ENCODE data around the gene ANGPTL4.
A peak's percentile ranks its signal among the peaks of the same experiment; 100 is the strongest.
"Not testable (repeated sequence)": the region's sequence is repeated elsewhere in the genome, so short reads cannot be mapped to it uniquely, and the experiment has no call there.

The ANGPTL4 gene

DNA sequence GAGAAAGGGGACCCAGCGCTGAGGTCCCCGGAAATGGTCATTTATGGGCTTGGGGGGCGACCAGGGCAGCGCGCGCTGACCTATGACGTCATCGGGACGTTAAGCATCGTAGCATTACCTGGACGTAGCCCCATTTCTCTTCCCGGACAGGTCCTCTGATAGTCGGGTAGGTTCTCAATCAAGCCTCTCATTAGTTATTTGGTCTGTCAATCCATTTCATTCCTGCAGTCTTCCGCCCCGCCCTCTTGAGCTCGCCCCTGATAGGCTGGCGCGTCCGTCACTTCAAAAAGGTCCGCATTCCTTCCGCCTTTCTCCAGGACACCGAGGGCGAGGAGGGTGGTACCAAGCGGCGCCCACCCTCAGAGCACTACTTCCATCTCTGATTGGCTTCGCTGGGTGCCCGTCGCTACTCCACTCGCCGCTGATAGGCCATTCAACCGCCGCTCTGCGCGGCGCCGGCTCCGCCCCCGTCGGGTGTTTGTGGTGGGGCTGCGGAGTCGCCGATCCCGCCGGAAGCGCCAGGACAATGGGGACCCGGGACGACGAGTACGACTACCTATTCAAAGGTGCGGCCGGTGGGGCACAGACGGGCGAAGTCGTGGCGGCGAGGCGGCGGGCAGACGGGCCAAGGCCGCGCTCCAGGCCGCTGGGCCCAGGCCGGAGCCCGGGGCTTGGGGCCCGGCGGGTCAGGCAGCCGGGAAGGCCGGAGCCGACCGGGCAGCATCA, 26.1 kb downstream of the ANGPTL4 start, which contains the start of gene RAB11B:
RAB11B (plus strand) TSS at position 470 of the 726 bp plus-strand sequence; CDS start at position 527, 57 bp downstream.
- peak; percentile 100 for DNase-seq (ENCODE audit: low read depth in 2 of 2)

DNA sequence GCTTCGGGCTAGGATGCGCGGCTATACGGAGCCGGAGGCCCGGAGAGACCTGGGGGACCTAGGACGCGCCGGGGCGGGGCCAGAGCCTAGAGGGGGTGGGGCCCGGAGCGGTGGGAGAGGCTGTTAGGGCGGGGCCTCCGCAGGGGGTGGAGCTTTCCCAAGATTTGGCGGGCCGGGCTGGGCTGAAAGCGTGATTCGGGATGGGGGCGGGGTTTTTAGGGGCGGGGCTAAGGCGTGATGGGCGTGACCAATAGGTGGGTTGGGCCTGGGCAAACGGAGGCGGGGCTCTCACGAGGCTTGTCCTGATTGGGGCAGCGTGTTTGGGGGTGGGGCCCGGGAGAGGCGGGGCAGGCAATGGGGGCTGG, 26.6 kb downstream of the ANGPTL4 start:
- peak; percentile 74 to 75 for DNase-seq (ENCODE audit: low read depth in 2 of 2)

DNA sequence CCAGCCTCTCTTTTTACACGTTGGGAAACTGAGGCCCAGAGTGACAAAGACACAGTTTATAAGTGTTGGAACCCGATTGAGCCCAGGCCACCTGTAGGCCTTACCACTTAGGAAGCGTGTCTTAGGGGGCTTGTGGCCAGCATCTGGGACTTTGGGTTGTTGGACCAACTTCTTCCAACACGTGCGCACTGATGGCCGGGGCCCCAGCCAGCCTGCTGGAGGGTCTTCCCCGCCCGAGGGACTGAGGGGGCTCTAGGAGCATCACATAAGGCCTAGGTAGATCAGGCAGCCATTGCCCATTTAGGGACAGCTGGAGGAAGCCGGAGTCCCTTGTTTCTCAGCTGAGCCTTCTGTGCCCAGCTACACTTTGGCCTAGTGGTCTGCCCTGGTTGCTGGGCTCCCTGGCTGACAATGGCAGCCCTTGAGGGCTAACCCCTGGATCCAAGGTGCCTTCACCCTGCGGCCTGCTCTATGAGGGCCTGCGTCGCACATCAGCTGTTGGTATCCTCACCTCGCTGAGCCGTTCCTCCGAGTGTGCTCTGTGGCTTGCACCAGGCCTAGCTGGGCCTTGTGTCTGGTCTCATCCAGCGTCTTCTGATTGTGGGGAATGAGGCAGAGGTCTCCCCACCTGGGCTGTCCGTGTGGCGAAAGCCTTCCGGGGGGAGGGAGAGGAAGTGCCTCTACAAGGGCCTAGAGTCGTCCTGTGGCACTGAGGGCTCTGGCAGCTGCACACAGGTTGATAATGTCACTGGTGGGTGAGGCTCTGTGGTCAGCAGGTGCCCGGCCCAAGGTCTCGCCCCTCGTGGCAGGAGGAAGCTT, 27.5 kb downstream of the ANGPTL4 start:
- no peak for DNase-seq (ENCODE audit: low read depth in 2 of 2)

DNA sequence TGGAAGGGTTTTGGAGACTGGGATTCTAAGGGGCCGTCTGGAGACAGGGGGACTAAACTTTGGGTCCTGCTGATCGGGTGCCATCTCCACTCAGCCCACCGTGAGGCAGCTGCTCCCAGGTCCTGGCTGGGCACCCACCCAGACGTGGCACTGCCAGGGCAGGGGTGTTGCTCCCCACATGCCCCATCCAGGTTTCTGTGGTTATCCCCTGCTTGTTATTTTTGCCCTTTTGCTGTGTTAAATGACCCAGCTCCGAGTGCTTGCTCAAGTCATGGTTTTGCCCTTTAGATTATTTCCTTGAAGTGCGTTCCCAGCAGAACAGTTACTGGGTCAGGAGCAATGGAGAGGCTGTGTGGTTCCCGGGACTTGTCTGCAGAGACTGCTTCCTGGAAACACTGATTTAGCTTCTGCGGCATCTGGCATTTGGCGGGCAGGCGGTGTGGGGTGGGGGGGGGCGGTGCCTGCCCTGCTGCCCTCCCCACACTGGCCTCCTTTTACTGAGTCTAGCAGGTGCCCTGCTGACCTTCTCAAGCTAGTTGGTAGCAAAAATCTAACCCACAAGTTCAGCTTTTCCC, 28.1 kb downstream of the ANGPTL4 start:
- DNase-seq (ENCODE audit: low read depth in 2 of 2), result no peak

DNA sequence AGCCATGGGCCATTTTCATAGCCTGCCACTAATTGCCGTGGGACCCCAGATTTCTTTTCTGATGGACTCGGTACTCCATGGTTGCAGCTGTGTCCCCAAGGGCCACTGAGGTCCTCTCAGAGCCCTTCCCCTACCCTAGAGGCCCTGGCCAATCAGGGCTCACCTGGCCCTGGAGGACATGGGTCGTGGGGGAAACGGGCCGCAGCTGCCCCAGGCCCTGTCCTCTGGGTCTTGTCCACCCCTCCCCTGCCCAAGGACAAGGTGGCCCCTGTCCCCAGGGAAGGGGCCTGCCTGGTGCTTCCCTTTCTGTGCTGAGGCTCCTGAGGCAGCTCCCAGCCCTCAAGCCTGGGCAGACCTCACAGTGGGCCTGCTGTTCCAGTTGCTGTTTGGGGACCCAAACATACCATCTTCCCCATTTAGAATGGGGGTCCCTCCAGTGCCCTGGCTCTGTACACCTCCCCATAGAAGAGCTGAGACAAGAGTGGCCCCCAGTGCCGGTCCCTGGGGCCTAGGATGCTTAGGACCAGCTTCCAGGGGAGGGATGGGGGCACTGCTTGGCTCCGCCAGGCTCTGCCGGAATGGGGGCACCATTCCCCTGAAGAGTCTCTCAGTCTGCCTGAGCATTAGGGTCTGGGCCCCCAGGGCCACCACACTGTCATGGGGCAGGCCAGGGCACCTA, 29.4 kb downstream of the ANGPTL4 start:
- DNase-seq (ENCODE audit: low read depth in 2 of 2), result no peak

DNA sequence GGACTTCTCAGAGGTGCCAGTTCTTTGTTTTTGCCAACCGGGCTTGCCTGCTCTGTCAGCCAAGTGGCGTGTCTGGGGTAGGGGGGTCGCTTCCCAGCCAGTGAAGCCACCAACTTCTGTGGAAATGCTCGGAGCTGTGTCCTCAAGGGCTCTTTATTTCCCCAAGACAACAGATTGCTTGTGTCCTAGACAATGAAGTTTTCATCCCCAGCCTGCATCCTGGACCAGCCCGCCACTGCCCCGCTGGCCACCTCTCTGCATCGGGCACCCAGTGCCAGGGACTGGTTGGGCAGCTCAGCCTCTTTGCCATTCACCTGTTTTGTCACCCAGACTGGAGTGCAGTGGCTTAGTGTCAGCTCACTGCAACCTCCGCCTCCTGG, 29.9 kb downstream of the ANGPTL4 start:
- DNase-seq (ENCODE audit: low read depth in 2 of 2), result no peak

DNA sequence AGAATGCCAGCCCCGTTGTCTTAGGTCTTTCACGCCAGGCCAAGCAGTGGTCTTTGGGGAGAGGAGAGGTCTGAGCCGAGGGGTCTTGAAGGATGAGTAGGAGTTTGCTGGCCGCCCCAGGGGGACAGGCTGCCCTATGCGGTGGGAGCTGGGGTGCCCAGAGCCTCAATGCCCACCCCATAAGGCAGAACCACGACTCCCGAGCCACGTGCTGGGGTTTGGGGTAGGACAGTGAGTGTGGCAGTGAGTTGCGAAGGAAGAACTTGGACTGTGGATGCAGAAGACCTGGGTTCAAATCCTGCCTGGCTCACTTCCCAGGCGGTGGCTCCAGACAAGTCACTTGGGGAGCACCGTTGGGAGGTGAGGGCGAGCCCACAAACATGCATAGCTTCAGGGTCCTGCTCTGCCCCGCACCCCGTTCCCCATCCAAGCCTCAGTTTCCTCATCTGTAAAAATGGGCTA, 31.7 kb downstream of the ANGPTL4 start:
- no peak for DNase-seq (ENCODE audit: low read depth in 2 of 2)

DNA sequence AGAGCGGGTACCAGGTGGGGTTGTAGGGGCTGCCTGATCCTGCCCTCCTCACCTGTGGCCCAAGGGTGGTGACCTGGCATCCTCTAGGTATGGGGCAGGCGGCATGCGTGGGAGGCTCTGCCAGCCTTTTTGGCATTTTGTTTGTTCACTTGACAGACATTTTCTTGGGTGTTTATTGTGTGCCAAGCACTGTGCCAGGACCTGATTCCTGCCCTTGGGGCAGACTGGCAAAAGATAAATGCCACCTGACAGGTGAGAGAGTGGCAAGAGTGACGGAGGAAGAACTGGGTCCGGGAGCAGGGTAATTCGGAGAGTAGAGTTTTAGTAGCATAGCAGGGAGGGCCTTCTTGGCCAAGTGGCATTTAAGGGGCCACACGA, 32.2 kb downstream of the ANGPTL4 start:
- DNase-seq (ENCODE audit: low read depth in 2 of 2), result no peak

- peak in 1 of 2 experiments; percentile 8 for DNase-seq (ENCODE audit: low read depth in 2 of 2)
Measured at GRCh38 chr19:8396563-8397203, 32.7 kb downstream of the ANGPTL4 start.

DNA sequence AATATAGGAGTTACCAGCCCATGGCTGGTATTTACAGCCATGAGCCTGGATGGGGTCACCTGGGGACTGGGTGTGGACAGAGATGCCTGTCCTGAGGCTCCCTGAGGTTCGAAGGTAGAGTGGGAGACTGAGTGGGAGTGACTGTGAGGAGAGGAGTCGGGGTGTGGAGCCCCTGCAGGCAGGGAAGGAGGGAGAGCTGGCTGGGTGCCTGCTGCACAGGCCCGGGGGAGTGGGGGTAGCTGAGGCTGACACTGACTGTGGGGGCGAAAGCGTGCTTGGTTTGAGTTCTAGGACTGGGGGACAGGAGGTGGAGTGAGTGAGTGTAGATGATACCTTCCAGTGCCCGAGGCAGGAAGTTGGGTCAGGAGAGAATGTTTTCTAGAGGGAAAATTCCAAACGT, 33.3 kb downstream of the ANGPTL4 start:
- DNase-seq (ENCODE audit: low read depth in 2 of 2), result no peak

GRCh38 chr19:8397746-8398310, 33.9 kb downstream of the ANGPTL4 start:
- no peak for DNase-seq (ENCODE audit: low read depth in 2 of 2)

DNA sequence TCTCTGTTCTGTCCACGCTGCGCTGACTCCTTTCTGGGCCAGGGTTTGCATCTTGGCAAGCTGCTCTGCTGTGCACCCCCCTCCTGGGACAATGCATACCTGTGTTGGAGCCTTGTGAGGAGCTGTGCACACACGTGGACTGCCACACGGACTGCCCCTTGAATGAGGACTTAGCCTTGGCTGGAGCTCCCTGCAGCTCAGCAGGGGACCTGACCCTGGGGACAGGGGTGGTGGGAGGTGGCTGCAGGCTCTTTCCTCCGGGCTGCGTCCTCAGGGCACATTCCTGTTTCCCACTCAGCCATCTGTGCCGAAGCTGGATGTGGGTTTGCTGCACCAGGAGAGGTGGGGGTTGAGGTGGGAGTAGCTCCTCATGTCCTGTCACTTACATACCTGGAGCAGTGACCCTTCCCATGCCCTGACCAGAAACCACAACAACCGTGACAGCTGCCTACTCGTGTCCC, 34.4 kb downstream of the ANGPTL4 start:
- no peak for DNase-seq (ENCODE audit: low read depth in 2 of 2)

DNA sequence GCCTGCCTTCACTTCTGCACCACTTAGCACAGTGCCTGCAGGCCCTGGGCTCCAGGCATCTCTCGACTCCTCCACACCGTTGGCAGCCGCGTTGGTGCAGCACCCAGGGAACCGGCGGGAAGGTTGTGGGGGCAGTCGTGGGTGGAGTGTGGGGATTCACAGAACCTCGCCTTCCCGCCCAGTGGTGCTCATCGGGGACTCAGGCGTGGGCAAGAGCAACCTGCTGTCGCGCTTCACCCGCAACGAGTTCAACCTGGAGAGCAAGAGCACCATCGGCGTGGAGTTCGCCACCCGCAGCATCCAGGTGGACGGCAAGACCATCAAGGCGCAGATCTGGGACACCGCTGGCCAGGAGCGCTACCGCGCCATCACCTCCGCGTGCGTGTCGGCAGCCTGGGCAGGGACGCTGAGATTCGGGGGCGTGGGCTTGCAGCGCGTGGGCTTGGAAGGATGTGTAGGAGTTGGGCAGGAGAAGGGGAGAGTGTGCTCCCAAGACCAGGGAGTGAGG, 35.8 kb downstream of the ANGPTL4 start:
- DNase-seq (ENCODE audit: low read depth in 2 of 2), result no peak

- no peak for DNase-seq (ENCODE audit: low read depth in 2 of 2)
Measured at GRCh38 chr19:8401981-8402411, 38.0 kb downstream of the ANGPTL4 start.

GRCh38 chr19:8403098-8403819, 39.3 kb downstream of the ANGPTL4 start:
- DNase-seq (ENCODE audit: low read depth in 2 of 2), result no peak

DNA sequence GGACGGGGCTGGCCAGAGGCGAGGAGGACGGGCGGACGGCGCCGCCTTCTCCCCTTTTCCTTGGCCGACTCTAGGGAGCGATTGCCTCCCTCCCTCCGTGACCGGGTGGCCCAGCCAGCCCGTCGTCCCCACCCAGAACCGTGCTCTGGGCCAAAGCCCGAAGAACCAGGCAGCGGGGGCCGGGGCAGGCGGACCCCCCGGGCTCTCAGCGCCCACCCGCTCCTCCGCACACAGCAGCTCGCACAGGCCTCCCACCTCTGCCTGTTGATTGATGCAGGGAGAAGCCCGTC, 39.8 kb downstream of the ANGPTL4 start:
- DNase-seq (ENCODE audit: low read depth in 2 of 2), result no peak

GRCh38 chr19:8404391-8405151, 40.6 kb downstream of the ANGPTL4 start:
- no peak for DNase-seq (ENCODE audit: low read depth in 2 of 2)

GRCh38 chr19:8410718-8411117, 46.8 kb downstream of the ANGPTL4 start:
- DNase-seq (ENCODE audit: low read depth in 2 of 2), result not testable (repeated sequence)

- peak; percentile 89 to 90 for DNase-seq (ENCODE audit: low read depth in 2 of 2)
Measured at GRCh38 chr19:8412783-8413628, 49.1 kb downstream of the ANGPTL4 start, which contains the start of gene MARCHF2. MARCHF2 (plus strand) TSS chr19:8413305; CDS start chr19:8421841, 8,536 bp downstream.
